ENCODE results near the gene CAMTA1. TPM values are rescaled to one million over a fixed set of nuclear protein-coding genes. Genes with fewer than 3 reads are reported as not detected.

CAMTA1 gene
- total and polyA plus RNA-seq, 2 experiments from 2014 or later: 89.0 to 145 TPM

DNA sequence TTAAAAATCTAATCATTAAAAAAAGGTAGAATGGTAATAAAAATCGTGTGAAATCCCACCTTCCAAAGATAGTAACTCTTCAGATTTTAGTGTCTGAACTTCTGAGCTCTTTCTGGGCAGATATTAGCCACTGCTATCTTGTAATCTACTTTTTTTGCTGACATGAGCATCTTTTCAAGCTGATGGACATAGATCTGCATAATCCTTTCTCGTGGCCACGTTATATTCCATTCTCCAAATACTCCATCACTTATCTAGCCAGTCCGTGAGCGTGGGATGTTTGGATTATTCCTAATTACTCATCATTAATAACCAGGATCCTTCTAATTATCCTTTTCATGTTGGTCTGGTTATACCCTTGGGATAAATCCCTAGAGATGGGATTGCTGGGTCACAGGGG, 731.7 kb downstream of the CAMTA1 start:
- Histone ChIP-seq H3K4me3 (no peak overlapping the region), H3K9me2 (replicated peaks; ENCODE audit: insufficient read depth) (no peaks in the 10 kb centered on the region), H3K79me2 (no peaks in the 10 kb centered on the region), H3K4me1 (ENCODE audit: insufficient read depth) (no peaks in the 10 kb centered on the region), H3K36me3 (replicated peaks; ENCODE audit: insufficient read depth, low read depth) (no peaks in the 10 kb centered on the region), H4K20me1 (ENCODE audit: insufficient read depth, poor library complexity, severe bottlenecking) (no peaks in the 10 kb centered on the region), H3K27me3 (peaks cover 4% of the 10 kb centered on the region), H3K27ac (no peak overlapping the region), H2AFZ (no peak overlapping the region), H3K4me2 (no peak overlapping the region), H3K9me3 (ENCODE audit: low read depth) (no peaks in the 10 kb centered on the region)
- DNase-seq (ENCODE audit: low spot score): no peak
- TF ChIP-seq EZH2 (IDR thresholded peaks at IDR 0.05; ENCODE audit: borderline replicate concordance): no peak
- TF ChIP-seq, protein P1, sequence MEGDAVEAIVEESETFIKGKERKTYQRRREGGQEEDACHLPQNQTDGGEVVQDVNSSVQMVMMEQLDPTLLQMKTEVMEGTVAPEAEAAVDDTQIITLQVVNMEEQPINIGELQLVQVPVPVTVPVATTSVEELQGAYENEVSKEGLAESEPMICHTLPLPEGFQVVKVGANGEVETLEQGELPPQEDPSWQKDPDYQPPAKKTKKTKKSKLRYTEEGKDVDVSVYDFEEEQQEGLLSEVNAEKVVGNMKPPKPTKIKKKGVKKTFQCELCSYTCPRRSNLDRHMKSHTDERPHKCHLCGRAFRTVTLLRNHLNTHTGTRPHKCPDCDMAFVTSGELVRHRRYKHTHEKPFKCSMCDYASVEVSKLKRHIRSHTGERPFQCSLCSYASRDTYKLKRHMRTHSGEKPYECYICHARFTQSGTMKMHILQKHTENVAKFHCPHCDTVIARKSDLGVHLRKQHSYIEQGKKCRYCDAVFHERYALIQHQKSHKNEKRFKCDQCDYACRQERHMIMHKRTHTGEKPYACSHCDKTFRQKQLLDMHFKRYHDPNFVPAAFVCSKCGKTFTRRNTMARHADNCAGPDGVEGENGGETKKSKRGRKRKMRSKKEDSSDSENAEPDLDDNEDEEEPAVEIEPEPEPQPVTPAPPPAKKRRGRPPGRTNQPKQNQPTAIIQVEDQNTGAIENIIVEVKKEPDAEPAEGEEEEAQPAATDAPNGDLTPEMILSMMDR (IDR thresholded peaks at IDR 0.05; ENCODE audit: poor library complexity): no peak
- TF ChIP-seq EZH2phosphoT487 (IDR thresholded peaks at IDR 0.05; ENCODE audit: low read depth, severe bottlenecking, unreplicated experiment): no peak
- 83% methylated on average over 5 of the region's 5 CpGs for WGBS (ENCODE audit: low lambda C conversion rate, missing lambda C conversion rate)

GRCh38 chr1:7517611-7518330, 732.5 kb downstream of the CAMTA1 start:
- TF ChIP-seq, protein P1 (IDR thresholded peaks at IDR 0.05; ENCODE audit: poor library complexity): no peak
- TF ChIP-seq EZH2phosphoT487 (IDR thresholded peaks at IDR 0.05; ENCODE audit: low read depth, severe bottlenecking, unreplicated experiment): no peak
- no peak for TF ChIP-seq EZH2 (IDR thresholded peaks at IDR 0.05; ENCODE audit: borderline replicate concordance)
- no peaks in the 10 kb centered on the region for H3K36me3 ChIP-seq (replicated peaks; ENCODE audit: insufficient read depth, low read depth)
- no peak for DNase-seq (ENCODE audit: low spot score)
- H3K4me2 ChIP-seq: no peak overlapping the region
- no peaks in the 10 kb centered on the region for H3K9me3 ChIP-seq (ENCODE audit: low read depth)
- H2AFZ ChIP-seq: no peak overlapping the region
- no peaks in the 10 kb centered on the region for H4K20me1 ChIP-seq (ENCODE audit: insufficient read depth, poor library complexity, severe bottlenecking)
- H3K27me3 ChIP-seq: peaks cover 4% of the 10 kb centered on the region
- no peaks in the 10 kb centered on the region for H3K4me1 ChIP-seq (ENCODE audit: insufficient read depth)
- H3K27ac ChIP-seq: no peak overlapping the region
- WGBS (ENCODE audit: low lambda C conversion rate, missing lambda C conversion rate): 73% methylated on average over 10 of the region's 10 CpGs
- no peaks in the 10 kb centered on the region for H3K9me2 ChIP-seq (replicated peaks; ENCODE audit: insufficient read depth)
- H3K79me2 ChIP-seq: no peaks in the 10 kb centered on the region
- H3K4me3 ChIP-seq: no peak overlapping the region

GRCh38 chr1:7518411-7518810, 733.2 kb downstream of the CAMTA1 start:
- H3K4me1 ChIP-seq (ENCODE audit: insufficient read depth): no peaks in the 10 kb centered on the region
- H3K9me2 ChIP-seq (replicated peaks; ENCODE audit: insufficient read depth): no peaks in the 10 kb centered on the region
- no peak for DNase-seq (ENCODE audit: low spot score)
- H3K27ac ChIP-seq: no peak overlapping the region
- no peaks in the 10 kb centered on the region for H4K20me1 ChIP-seq (ENCODE audit: insufficient read depth, poor library complexity, severe bottlenecking)
- no peaks in the 10 kb centered on the region for H3K36me3 ChIP-seq (replicated peaks; ENCODE audit: insufficient read depth, low read depth)
- no peak overlapping the region for H2AFZ ChIP-seq
- no peaks in the 10 kb centered on the region for H3K79me2 ChIP-seq
- H3K4me3 ChIP-seq: no peak overlapping the region
- TF ChIP-seq, protein P1 (IDR thresholded peaks at IDR 0.05; ENCODE audit: poor library complexity): no peak
- TF ChIP-seq EZH2phosphoT487 (IDR thresholded peaks at IDR 0.05; ENCODE audit: low read depth, severe bottlenecking, unreplicated experiment) (no peak), EZH2 (IDR thresholded peaks at IDR 0.05; ENCODE audit: borderline replicate concordance) (no peak)
- no peaks in the 10 kb centered on the region for H3K9me3 ChIP-seq (ENCODE audit: low read depth)
- WGBS (ENCODE audit: low lambda C conversion rate, missing lambda C conversion rate): 95% methylated on average over 6 of the region's 8 CpGs
- H3K27me3 ChIP-seq: peaks cover 4% of the 10 kb centered on the region
- H3K4me2 ChIP-seq: no peak overlapping the region

Data from hepatocyte (in vitro differentiated cells).